KMS-11 (cell line): ENCODE measurements around the gene BTK.

Source experiments
- H2AFZ ChIP-seq: fragments of 200-600 bp; sonication (generic); 2 replicates; pipeline ENCODE4 v1.6.1; 2016; ENCODE audit warnings: antibody characterized with exemption, mixed run types, low read depth
- H3K27ac ChIP-seq: fragments of 200-600 bp; sonication (generic); 2 replicates; pipeline ENCODE4 v1.6.1; 2016; ENCODE audit warnings: mild to moderate bottlenecking, mixed run types
- H3K27me3 ChIP-seq: fragments of 200-600 bp; sonication (generic); 2 replicates; pipeline ENCODE4 v1.6.1; 2017; ENCODE audit warnings: mild to moderate bottlenecking, low read depth, mixed run types, moderate library complexity; ENCODE audit not compliant: insufficient read depth
- H3K36me3 ChIP-seq: fragments of 200-600 bp; sonication (generic); 2 replicates; pipeline ENCODE4 v1.6.1; 2017; ENCODE audit warnings: mild to moderate bottlenecking, mixed run types; ENCODE audit not compliant: insufficient read depth
- H3K4me1 ChIP-seq: fragments of 200-600 bp; sonication (generic); 2 replicates; pipeline ENCODE4 v1.6.1; 2016; ENCODE audit warnings: mild to moderate bottlenecking, low read depth, mixed run types; ENCODE audit not compliant: poor library complexity, severe bottlenecking
- H3K4me2 ChIP-seq: fragments of 200-600 bp; sonication (generic); 2 replicates; pipeline ENCODE4 v1.7.0; 2016; ENCODE audit warnings: mild to moderate bottlenecking, mixed run types
- H3K4me3 ChIP-seq: fragments of 200-600 bp; sonication (generic); IDR thresholded peaks from 2 replicates; pipeline ENCODE4 v1.6.1; 2017; ENCODE audit warnings: low read depth, low read length, mixed read lengths; ENCODE audit not compliant: insufficient read depth
- H3K79me2 ChIP-seq: fragments of 200-600 bp; sonication (generic); 2 replicates; pipeline ENCODE4 v1.6.1; 2016; ENCODE audit warnings: low read depth, mixed run types; ENCODE audit not compliant: insufficient read depth
- H3K9ac ChIP-seq: fragments of 200-600 bp; sonication (generic); 2 replicates; pipeline ENCODE4 v1.6.1; 2016; ENCODE audit warnings: mild to moderate bottlenecking, mixed run types
- H4K20me1 ChIP-seq: fragments of 200-600 bp; sonication (generic); 2 replicates; pipeline ENCODE4 v1.6.1; 2016; ENCODE audit warnings: mild to moderate bottlenecking, mixed run types; ENCODE audit not compliant: insufficient read depth
- CTCF ChIP-seq: fragments of 200-600 bp; sonication (generic); conservative IDR thresholded peaks from 2 replicates; pipeline ENCODE4 v1.6.1; 2017; ENCODE audit warnings: low read depth, mild to moderate bottlenecking, antibody characterized with exemption, low read length, moderate library complexity, mixed read lengths

Gene BTK

GRCh38 chrX:101415180-101416145 is 29.5 kb upstream of the BTK start:
- H2AFZ ChIP-seq: peak overlapping the region; percentile 45; the same call in 1 of the 2 replicates
- peak; percentile 79 for TF ChIP-seq CTCF
- no peak overlapping the region for H3K9ac ChIP-seq
- no peaks in the 10 kb centered on the region for H4K20me1 ChIP-seq
- no peaks in the 10 kb centered on the region for H3K36me3 ChIP-seq
- peaks cover 7% of the 10 kb centered on the region for H3K4me1 ChIP-seq
- peak overlapping the region; percentile 40 for H3K27ac ChIP-seq
- H3K79me2 ChIP-seq: peaks cover 6% of the 10 kb centered on the region
- no peak overlapping the region for H3K4me3 ChIP-seq
- H3K4me2 ChIP-seq: peak overlapping the region; percentile 24; the same call in 1 of the 2 replicates
- no peaks in the 10 kb centered on the region for H3K27me3 ChIP-seq

GRCh38 chrX:101411984-101412383 is 26.0 kb upstream of the BTK start:
- H3K4me1 ChIP-seq: peaks cover 19% of the 10 kb centered on the region
- H3K27ac ChIP-seq: no peak overlapping the region
- peaks cover 34% of the 10 kb centered on the region for H3K79me2 ChIP-seq
- H4K20me1 ChIP-seq: no peaks in the 10 kb centered on the region
- no peaks in the 10 kb centered on the region for H3K36me3 ChIP-seq
- no peak overlapping the region for H3K4me3 ChIP-seq
- H2AFZ ChIP-seq: no peak overlapping the region
- H3K27me3 ChIP-seq: no peaks in the 10 kb centered on the region
- no peak for TF ChIP-seq CTCF
- no peak overlapping the region for H3K4me2 ChIP-seq
- no peak overlapping the region for H3K9ac ChIP-seq

- Histone ChIP-seq H3K79me2 (peaks cover 49% of the 10 kb centered on the region), H3K36me3 (no peaks in the 10 kb centered on the region), H3K9ac (no peak overlapping the region), H3K27me3 (no peaks in the 10 kb centered on the region), H3K27ac (no peak overlapping the region), H2AFZ (no peak overlapping the region), H4K20me1 (no peaks in the 10 kb centered on the region), H3K4me2 (0 out of 2 replicates have a peak overlapping the region, but pooled peaks have one; percentile 78), H3K4me3 (no peak overlapping the region), H3K4me1 (peaks cover 19% of the 10 kb centered on the region)
- TF ChIP-seq CTCF: no peak
Observed at GRCh38 chrX:101410461-101410860, 24.5 kb upstream of the BTK start.

- Histone ChIP-seq H3K4me1 (peaks cover 13% of the 10 kb centered on the region), H3K27me3 (no peaks in the 10 kb centered on the region), H3K4me3 (no peak overlapping the region), H4K20me1 (no peaks in the 10 kb centered on the region), H3K79me2 (peaks cover 58% of the 10 kb centered on the region), H3K27ac (peak overlapping the region; percentile 91), H3K9ac (peak overlapping the region; percentile 93), H3K4me2 (peak overlapping the region; percentile 78), H2AFZ (no peak overlapping the region), H3K36me3 (no peaks in the 10 kb centered on the region)
- no peak for TF ChIP-seq CTCF
Observed at GRCh38 chrX:101409043-101409442, 23.1 kb upstream of the BTK start.
